ENCODE results near the gene CORO1C. TPM values are rescaled to one million over a fixed set of nuclear protein-coding genes. Genes with fewer than 3 reads are reported as not detected.

CORO1C gene
- total RNA-seq, 1 experiment from 2014 or later = 138 TPM

DNA sequence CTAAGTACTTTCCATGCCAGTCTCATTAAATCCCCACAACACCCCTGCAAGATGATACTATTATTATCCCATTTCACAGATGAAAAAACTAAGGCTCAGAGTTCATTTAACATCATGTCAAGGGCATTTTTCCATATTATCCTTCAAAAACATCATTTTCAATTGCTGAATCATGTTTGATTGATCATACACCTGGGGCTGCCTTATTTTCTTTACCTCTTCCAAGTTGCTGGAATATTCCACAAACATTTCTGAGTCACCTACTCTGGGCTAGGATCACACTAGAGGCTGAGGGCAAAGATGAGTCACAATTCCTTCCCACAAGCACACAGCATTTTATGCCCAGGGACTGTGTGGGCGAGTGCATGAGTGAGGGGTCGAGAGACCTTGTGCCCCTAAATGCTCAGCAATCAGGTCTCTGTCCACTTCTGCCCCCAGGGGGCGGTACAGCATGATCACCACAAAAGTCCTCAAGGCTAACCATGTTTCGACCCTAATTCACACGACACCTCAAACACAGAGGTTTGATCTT, 119.4 kb downstream of the CORO1C start:
- H3K9me3 ChIP-seq (ENCODE audit: control insufficient read depth in 1 of 2, insufficient read depth in 1 of 2, low read depth in 1 of 2, low read length in 2 of 2) = peaks cover 0 to 6% of the 10 kb centered on the region in 2 experiments; a peak in 1 of 4 replicates
- no peaks in the 10 kb centered on the region for H3K79me2 ChIP-seq (ENCODE audit: insufficient read depth, low read length)
- DNase-seq (ENCODE audit: low read depth, low spot score) = peak; percentile 72
- CTCF ChIA-PET = no interaction called here
- BruUV-seq (replicated peaks) = no TSS peak
- H3K27me3 ChIP-seq (ENCODE audit: insufficient read depth, low read length) = no peaks in the 10 kb centered on the region
- RAD21 ChIA-PET (ENCODE audit: low non-redundant PET in 1 of 2, low total read pairs in 2 of 2, uncharacterized antibody in 2 of 2, unreplicated experiment in 2 of 2) = no interaction called here
- H4K20me1 ChIP-seq (ENCODE audit: insufficient read depth) = no peaks in the 10 kb centered on the region
- TF ChIP-seq SP1 (IDR thresholded peaks at IDR 0.05; ENCODE audit: low read depth) = peak; percentile 79
- TF ChIP-seq EGR1 (IDR thresholded peaks at IDR 0.05; ENCODE audit: low read depth) = peak; percentile 89
- TF ChIP-seq TCF7L2 (IDR thresholded peaks at IDR 0.05; ENCODE audit: borderline replicate concordance, extremely low read depth, insufficient read depth, insufficient read length) = no peak
- TF ChIP-seq JUND (IDR thresholded peaks at IDR 0.05) = peak; percentile 87
- no peak for TF ChIP-seq POLR2AphosphoS5 (IDR thresholded peaks at IDR 0.05; ENCODE audit: low read depth, low read length)
- peak; percentile 14 to 70 (median 62); a peak in 5 of 6 replicates for TF ChIP-seq CTCF (IDR thresholded peaks at IDR 0.05 in 2 of 3, conservative IDR thresholded peaks at IDR 0.05 in 1 of 3; ENCODE audit: borderline replicate concordance in 1 of 3, insufficient read depth in 1 of 3, low read depth in 2 of 3, low read length in 2 of 3)
- peak; percentile 83 for TF ChIP-seq FOSL1 (IDR thresholded peaks at IDR 0.05; ENCODE audit: low read depth)
- peak; percentile 46 for TF ChIP-seq RAD21 (IDR thresholded peaks at IDR 0.05; ENCODE audit: low read depth)
- TF ChIP-seq, protein P1, sequence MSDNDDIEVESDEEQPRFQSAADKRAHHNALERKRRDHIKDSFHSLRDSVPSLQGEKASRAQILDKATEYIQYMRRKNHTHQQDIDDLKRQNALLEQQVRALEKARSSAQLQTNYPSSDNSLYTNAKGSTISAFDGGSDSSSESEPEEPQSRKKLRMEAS (IDR thresholded peaks at IDR 0.05) = 0 out of 2 replicates have a peak, but pooled peaks have one; percentile 16
- no peak for TF ChIP-seq SRF (IDR thresholded peaks at IDR 0.05; ENCODE audit: low read depth)
- POLR2A ChIA-PET = no interaction called here
- no peak overlapping the region for H3K27ac ChIP-seq (ENCODE audit: low read depth, low read length)
- H3K9me2 ChIP-seq (ENCODE audit: insufficient read depth) = no peaks in the 10 kb centered on the region
- no peak overlapping the region for H3K9ac ChIP-seq (ENCODE audit: low read length)
- peak overlapping the region; percentile 69 for H3K4me2 ChIP-seq (ENCODE audit: low read length)
- ATAC-seq = peak; percentile 69
- H3K4me3 ChIP-seq (replicated peaks in 1 of 2; ENCODE audit: low read depth in 1 of 2, low read length in 2 of 2) = peak overlapping the region in 1 of 2 experiments; percentile 16; a peak in 1 of 4 replicates
- peak overlapping the region; percentile 89 for H2AFZ ChIP-seq (ENCODE audit: low read depth, low read length, poor library complexity, severe bottlenecking)
- H3K4me1 ChIP-seq (ENCODE audit: control insufficient read depth in 1 of 2, insufficient read depth in 2 of 2, low read length in 2 of 2) = peaks cover 15 to 22% of the 10 kb centered on the region in 2 experiments
- intact Hi-C loops (cut with micrococcal nuclease) = loop anchor here (10.0 kb wide), 2 partner anchors 277 to 697 kb away; partner anchors contain the start of gene CMKLR1
- H3K36me3 ChIP-seq (ENCODE audit: control insufficient read depth in 1 of 2, insufficient read depth in 2 of 2, low read length in 2 of 2) = no peaks in the 10 kb centered on the region

All from HCT116 (cell line).